Osteoblast (primary cell): ENCODE measurements around the gene TXNDC12. TPM values are rescaled to one million over a fixed set of nuclear protein-coding genes. Genes with fewer than 3 reads are reported as not detected.

Experiments used
- DNase-seq: peaks from one replicate; pipeline ENCODE4 v3.0.0; 2011; ENCODE audit warnings: low spot score, mixed read lengths; ENCODE audit not compliant: insufficient read length; ENCODE audit errors: missing footprints
- H2AFZ ChIP-seq: 2 replicates; pipeline ENCODE4 v1.6.0; 2011; ENCODE audit warnings: mild to moderate bottlenecking, low read length
- H3K27ac ChIP-seq: 2 replicates; pipeline ENCODE4 v1.5.1; 2011; ENCODE audit warnings: mild to moderate bottlenecking, low read depth, low read length, moderate library complexity
- H3K27me3 ChIP-seq: 2 replicates; pipeline ENCODE4 v1.6.0; 2012; ENCODE audit warnings: mild to moderate bottlenecking, control low read depth, inconsistent platforms, low read length, moderate library complexity; ENCODE audit not compliant: insufficient read depth
- H3K36me3 ChIP-seq: 2 replicates; pipeline ENCODE4 v1.5.1; 2011; ENCODE audit warnings: mild to moderate bottlenecking, low read length, control low read depth, moderate library complexity; ENCODE audit not compliant: insufficient read depth
- H3K4me1 ChIP-seq: 2 replicates; pipeline ENCODE4 v1.5.1; 2011; ENCODE audit warnings: mild to moderate bottlenecking, low read length, control low read depth, moderate library complexity; ENCODE audit not compliant: insufficient read depth
- H3K4me2 ChIP-seq: 2 replicates; pipeline ENCODE4 v1.6.0; 2011; ENCODE audit warnings: mild to moderate bottlenecking, low read length; ENCODE audit not compliant: insufficient read depth
- H3K4me3 ChIP-seq: fragments of 200-600 bp; sonication (generic); 3 replicates; pipeline ENCODE4 v1.5.1; 2012; ENCODE audit warnings: mild to moderate bottlenecking, low read length, inconsistent platforms; ENCODE audit not compliant: insufficient read depth
- H3K79me2 ChIP-seq: 2 replicates; pipeline ENCODE4 v1.6.0; 2012; ENCODE audit warnings: mild to moderate bottlenecking, low read length, control low read depth, inconsistent platforms; ENCODE audit not compliant: insufficient read depth
- H3K9me3 ChIP-seq: 2 replicates; pipeline ENCODE4 v1.5.1; 2011; ENCODE audit warnings: low read depth, low read length, control low read depth
- H4K20me1 ChIP-seq: 2 replicates; pipeline ENCODE4 v1.6.0; 2012; ENCODE audit warnings: mild to moderate bottlenecking, low read length, control low read depth; ENCODE audit not compliant: insufficient read depth
- total RNA-seq: library from RNA; depleted of rRNA; stranded (reverse); fragments of >200 nt; gene quantifications from 2 replicates; pipeline ENCODE4 v1.2.3, GENCODE V29; 2012
- TF ChIP-seq, protein P1 (sequence below): IDR thresholded peaks from 2 replicates; pipeline ENCODE4 v1.5.1; 2011; ENCODE audit warnings: mild to moderate bottlenecking, low read depth, low read length, moderate library complexity; ENCODE audit errors: extremely low read depth

TXNDC12 gene
- total RNA-seq, 1 donor = 48.5 TPM

DNA sequence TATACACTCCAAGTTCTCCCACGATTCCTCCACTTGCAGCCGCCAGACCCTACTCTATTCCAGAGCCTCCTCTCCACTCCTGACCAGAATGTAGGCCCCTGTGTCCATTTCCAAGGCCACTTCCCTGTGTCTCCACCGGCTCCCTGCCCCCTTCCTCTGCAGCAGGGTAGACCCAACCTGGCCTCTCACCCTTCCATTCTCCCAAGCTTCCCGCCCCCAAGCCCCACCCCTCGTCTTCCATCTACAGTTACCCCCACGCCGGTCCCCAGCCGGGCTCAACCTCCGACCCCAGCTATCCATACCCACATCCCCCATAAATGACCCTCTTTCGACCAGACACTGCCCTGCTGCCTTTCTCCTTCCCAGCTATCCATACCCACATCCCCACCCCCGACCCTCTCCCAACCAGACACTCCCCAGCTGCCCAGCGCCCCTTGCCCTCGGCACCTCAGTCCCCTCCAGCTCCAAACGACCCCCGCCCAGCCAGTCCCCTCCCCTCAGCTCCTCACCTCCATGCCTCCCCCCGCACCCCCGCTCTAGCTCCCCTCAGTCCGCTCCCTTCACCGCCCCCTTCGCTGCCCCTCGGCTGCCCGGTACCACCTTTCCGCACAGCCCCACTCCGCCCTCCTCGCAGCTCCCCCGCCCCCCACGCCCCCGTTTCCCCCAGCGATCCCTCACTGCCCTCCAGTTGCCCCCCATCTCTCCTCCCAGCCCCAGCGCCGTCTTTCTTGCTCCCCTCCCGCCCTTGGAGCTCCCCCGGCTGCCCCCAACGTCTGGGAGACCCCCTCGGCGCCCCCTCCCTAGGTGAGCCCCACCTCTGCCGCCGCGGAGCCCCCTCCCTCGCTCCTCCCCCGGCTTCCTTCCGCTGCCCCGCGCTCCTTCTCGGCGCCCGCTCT is 65.2 kb downstream of the TXNDC12 start:
- TF ChIP-seq, protein P1, sequence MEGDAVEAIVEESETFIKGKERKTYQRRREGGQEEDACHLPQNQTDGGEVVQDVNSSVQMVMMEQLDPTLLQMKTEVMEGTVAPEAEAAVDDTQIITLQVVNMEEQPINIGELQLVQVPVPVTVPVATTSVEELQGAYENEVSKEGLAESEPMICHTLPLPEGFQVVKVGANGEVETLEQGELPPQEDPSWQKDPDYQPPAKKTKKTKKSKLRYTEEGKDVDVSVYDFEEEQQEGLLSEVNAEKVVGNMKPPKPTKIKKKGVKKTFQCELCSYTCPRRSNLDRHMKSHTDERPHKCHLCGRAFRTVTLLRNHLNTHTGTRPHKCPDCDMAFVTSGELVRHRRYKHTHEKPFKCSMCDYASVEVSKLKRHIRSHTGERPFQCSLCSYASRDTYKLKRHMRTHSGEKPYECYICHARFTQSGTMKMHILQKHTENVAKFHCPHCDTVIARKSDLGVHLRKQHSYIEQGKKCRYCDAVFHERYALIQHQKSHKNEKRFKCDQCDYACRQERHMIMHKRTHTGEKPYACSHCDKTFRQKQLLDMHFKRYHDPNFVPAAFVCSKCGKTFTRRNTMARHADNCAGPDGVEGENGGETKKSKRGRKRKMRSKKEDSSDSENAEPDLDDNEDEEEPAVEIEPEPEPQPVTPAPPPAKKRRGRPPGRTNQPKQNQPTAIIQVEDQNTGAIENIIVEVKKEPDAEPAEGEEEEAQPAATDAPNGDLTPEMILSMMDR = no peak
- Histone ChIP-seq H3K4me1 (peaks cover 3% of the 10 kb centered on the region), H3K79me2 (peaks cover 30% of the 10 kb centered on the region), H3K4me3 (peak overlapping the region; percentile 81), H3K27ac (no peak overlapping the region), H3K9me3 (no peaks in the 10 kb centered on the region), H2AFZ (peak overlapping the region; percentile 39), H4K20me1 (no peaks in the 10 kb centered on the region), H3K27me3 (peaks cover 2% of the 10 kb centered on the region), H3K36me3 (no peaks in the 10 kb centered on the region), H3K4me2 (peak overlapping the region; percentile 74)
- DNase-seq = peak; percentile 36

DNA sequence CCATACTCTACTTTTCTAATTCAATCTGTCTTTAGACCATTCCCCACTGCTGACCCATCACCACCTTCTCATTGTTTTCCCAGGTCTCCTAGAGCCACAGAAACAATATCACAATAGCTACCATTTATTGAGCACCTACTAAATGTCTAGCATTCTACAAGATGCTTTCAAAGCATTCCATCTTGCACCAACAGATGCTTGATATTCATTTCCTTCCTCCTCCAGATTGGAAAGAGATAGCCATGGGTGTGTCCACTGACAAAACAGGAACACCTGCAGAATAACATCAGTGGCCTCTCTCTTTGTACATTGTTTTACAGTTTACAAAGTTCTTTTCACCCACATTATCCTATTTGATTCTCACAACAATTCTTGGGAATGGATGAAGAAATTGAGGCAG is 66.7 kb downstream of the TXNDC12 start:
- H3K9me3 ChIP-seq = no peaks in the 10 kb centered on the region
- H3K79me2 ChIP-seq = peaks cover 34% of the 10 kb centered on the region
- H3K27ac ChIP-seq = no peak overlapping the region
- TF ChIP-seq, protein P1 = no peak
- H3K36me3 ChIP-seq = no peaks in the 10 kb centered on the region
- H3K27me3 ChIP-seq = peaks cover 2% of the 10 kb centered on the region
- peaks cover 3% of the 10 kb centered on the region for H3K4me1 ChIP-seq
- no peak overlapping the region for H3K4me3 ChIP-seq
- no peak overlapping the region for H2AFZ ChIP-seq
- no peak overlapping the region for H3K4me2 ChIP-seq
- peak; percentile 46 for DNase-seq
- H4K20me1 ChIP-seq = no peaks in the 10 kb centered on the region

DNA sequence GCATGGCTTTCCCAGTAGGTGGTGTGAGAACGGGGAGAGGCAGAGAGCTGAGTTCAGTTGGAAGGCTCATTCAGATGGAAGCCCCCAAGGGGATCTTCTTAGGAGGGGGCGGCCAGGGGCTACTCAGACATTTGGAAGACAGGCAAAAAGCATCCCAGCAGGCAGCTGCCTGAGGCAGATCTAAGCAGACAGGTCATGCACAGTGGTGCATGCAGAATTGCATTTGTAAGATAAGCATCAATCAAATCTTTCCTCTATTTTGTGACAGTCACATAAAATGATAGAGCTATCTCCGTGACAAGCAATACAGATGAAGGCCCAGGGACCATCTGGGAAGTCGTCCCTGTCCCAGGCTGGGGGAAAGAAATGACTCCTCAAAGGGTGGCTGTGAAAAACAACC is 68.3 kb downstream of the TXNDC12 start:
- Histone ChIP-seq H3K4me3 (no peak overlapping the region), H3K36me3 (peaks cover under 1% of the 10 kb centered on the region), H3K4me1 (peaks cover 3% of the 10 kb centered on the region), H4K20me1 (no peaks in the 10 kb centered on the region), H2AFZ (no peak overlapping the region), H3K9me3 (no peaks in the 10 kb centered on the region), H3K27me3 (no peaks in the 10 kb centered on the region), H3K4me2 (no peak overlapping the region), H3K27ac (no peak overlapping the region), H3K79me2 (peaks cover 35% of the 10 kb centered on the region)
- DNase-seq = no peak
- TF ChIP-seq, protein P1 = no peak

DNA sequence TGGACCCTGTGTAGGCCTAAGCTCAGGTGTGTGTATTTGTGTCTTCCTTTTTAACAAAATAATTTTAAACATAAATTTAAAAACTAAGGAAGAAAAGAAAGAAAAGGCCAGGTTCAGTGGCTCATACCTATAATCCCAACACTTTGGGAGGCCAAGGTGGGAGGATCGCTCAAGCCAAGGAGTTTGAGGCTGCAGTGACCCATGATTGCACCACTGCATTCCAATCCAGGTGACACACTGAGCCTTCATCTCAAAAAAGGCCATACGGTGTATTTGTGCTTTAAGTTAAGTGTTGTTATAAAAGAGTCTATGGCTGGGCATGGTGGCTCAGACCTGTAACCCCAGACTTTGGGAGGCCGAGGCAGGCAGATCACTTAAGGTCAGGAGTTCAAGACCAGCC is 72.8 kb downstream of the TXNDC12 start:
- Histone ChIP-seq H3K9me3 (no peaks in the 10 kb centered on the region), H3K4me3 (no peak overlapping the region), H3K27ac (no peak overlapping the region), H4K20me1 (no peaks in the 10 kb centered on the region), H3K4me2 (no peak overlapping the region), H3K27me3 (no peaks in the 10 kb centered on the region), H2AFZ (no peak overlapping the region), H3K79me2 (peaks cover 12% of the 10 kb centered on the region), H3K4me1 (no peaks in the 10 kb centered on the region), H3K36me3 (peaks cover 4% of the 10 kb centered on the region)
- TF ChIP-seq, protein P1 = no peak
- no peak for DNase-seq
